Testis (tissue), 3 donors: Measurements from ENCODE around the gene KRT2. TPM values are rescaled to one million over a fixed set of nuclear protein-coding genes. Genes with fewer than 3 reads are reported as not detected.
A peak's percentile ranks its signal among the peaks of the same experiment; 100 is the strongest.

ENCODE experiments used
- DNase-seq: peaks from one replicate; pipeline ENCODE4 v3.0.0-alpha.2; 2019
- H3K27ac ChIP-seq, 2 donors: fragments of 200-600 bp; sonication (generic); one replicate each; pipeline ENCODE4 v1.5.1; 2019
- H3K27me3 ChIP-seq: fragments of 200-600 bp; sonication (generic); one replicate; pipeline ENCODE4 v1.5.1; 2019
- H3K36me3 ChIP-seq: fragments of 200-600 bp; sonication (generic); one replicate; pipeline ENCODE4 v1.5.1; 2017; ENCODE audit warnings: low read depth; ENCODE audit errors: missing control alignments
- H3K4me1 ChIP-seq: fragments of 200-600 bp; sonication (generic); one replicate; pipeline ENCODE4 v1.5.1; 2019
- H3K4me3 ChIP-seq, 2 donors: fragments of 200-600 bp; sonication (generic); one replicate each; pipeline ENCODE4 v1.5.1; 2017 to 2019
- H3K9me3 ChIP-seq: fragments of 200-600 bp; sonication (generic); one replicate; pipeline ENCODE4 v1.5.1; 2017
- CTCF ChIP-seq, 3 experiments: fragments of 450-650 bp in 2 of 3; fragments of 200-600 bp in 1 of 3; sonication (generic) in 1 of 3; IDR thresholded peaks; one replicate each; pipeline ENCODE4 v1.5.1; 2016 to 2019; ENCODE audit warnings: antibody characterized with exemption in 3 of 3, mild to moderate bottlenecking in 2 of 3, moderate library complexity in 1 of 3
- POLR2A ChIP-seq: fragments of 450-650 bp; IDR thresholded peaks from one replicate; pipeline ENCODE4 v1.6.1; 2017; ENCODE audit warnings: antibody characterized with exemption, mild to moderate bottlenecking, moderate library complexity
- WGBS, 2 donors: methylation state at CpG; one replicate each; pipeline ENCODE4 v1.1.5; 2018; 5-methylcytosine and 5-hydroxymethylcytosine counted together
- intact Hi-C: fragments of 100-400 bp; cut with DNase I; formaldehyde crosslinking; loops from one replicate; pipeline ENCODE4 v1.15.1; 2023; ENCODE audit warnings: low total_unique reads
- polyA plus RNA-seq: library from polyadenylated mRNA; stranded (reverse); fragments of 350-450 nt; fragmentation: Illumina TruSeq; extraction: RNeasy Lipid Tissue Mini Kit (QIAGEN cat#74804); gene quantifications from one replicate; pipeline ENCODE4 v1.2.3, GENCODE V29; 2014; ENCODE audit warnings: low read depth, low replicate concordance; ENCODE audit not compliant: insufficient read depth
- total RNA-seq, 2 donors: library from RNA; depleted of rRNA; stranded (reverse); fragments of >200 nt; gene quantifications; one replicate each; pipeline ENCODE4 v1.2.3, GENCODE V29; 2016

Gene KRT2
- total and polyA plus RNA-seq, 3 donors from 2014 or later, result not detected

- no peak for TF ChIP-seq CTCF (IDR thresholded peaks at IDR 0.05)
- no peak for TF ChIP-seq POLR2A
- Histone ChIP-seq H3K9me3 (no peaks in the 10 kb centered on the region), H3K27me3 (no peaks in the 10 kb centered on the region), H3K27ac (no peak overlapping the region), H3K4me3 (no peak overlapping the region), H3K36me3 (no peaks in the 10 kb centered on the region), H3K4me1 (peaks cover 8% of the 10 kb centered on the region)
- intact Hi-C loops, result no loop called here
- no peak for DNase-seq
- WGBS, 2 donors, result 83 to 86% methylated on average over 2 to 8 of the region's 8 CpGs
These were observed 40.2 kb upstream of the KRT2 start for GRCh38 chr12:52692254-52692653.

DNA sequence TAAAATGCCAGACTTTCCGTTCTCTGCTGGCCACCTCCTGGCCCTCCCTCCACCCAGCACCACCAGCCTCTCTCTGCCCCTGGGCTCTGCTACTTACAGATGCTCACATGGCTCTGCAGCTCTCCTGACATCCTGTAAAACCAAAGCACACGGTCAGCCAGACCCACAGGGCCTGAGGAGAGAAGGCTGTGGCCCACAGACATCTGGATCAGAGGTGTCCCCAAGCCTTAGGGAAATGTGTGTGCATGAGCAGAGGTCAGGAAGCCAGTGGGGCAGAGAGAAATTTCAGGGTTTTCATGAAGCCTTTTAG lies 39.8 kb upstream of the KRT2 start:
- DNase-seq, result no peak
- Histone ChIP-seq H3K9me3 (no peaks in the 10 kb centered on the region), H3K36me3 (no peaks in the 10 kb centered on the region), H3K4me1 (peaks cover 8% of the 10 kb centered on the region), H3K27me3 (no peaks in the 10 kb centered on the region), H3K4me3 (no peak overlapping the region), H3K27ac (no peak overlapping the region)
- TF ChIP-seq POLR2A, result no peak
- TF ChIP-seq CTCF (IDR thresholded peaks at IDR 0.05), result no peak
- 32 to 47% methylated on average over 2 of the region's 2 CpGs for WGBS, 2 donors
- intact Hi-C loops, result no loop called here

DNA sequence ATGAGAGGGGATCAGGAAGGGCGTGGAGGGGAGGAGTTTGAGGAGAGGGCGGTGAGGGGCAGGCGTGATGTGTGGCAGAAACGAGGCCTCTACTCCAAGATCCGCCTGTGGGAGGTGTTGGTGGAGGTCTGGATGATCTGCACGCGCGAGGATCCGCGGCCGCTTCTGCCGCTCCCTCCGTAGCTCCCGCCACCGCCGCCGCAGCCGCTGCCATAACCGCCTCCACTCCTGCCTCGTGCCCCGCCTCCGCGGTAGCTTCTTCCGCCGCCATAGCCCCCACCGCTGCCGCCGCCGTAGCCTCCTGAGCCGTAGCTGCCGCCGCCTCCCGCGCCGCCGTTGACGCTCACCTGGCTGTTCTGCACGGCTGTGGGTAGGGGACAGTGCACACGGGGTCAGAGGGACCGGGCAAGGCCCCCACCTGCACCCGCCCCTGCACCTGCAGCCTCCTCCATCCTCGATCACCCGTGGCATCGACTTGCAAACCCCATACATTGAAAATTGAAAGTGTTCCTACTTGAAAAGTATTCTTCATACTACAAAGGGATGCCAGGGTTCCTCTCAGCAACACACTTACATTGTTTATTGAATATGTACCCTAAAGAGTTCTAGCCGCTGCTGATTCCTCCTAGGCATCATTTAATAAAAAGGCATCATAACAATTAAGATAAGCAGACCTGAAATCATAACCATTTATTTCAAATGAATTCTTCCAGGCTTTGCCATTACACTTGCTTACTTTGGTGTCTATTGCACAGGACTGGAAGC lies 39.2 kb upstream of the KRT2 start:
- DNase-seq, result no peak
- Histone ChIP-seq H3K27ac (no peak overlapping the region), H3K27me3 (no peaks in the 10 kb centered on the region), H3K36me3 (no peaks in the 10 kb centered on the region), H3K9me3 (no peaks in the 10 kb centered on the region), H3K4me3 (peak overlapping the region; percentile 9 to 36), H3K4me1 (peaks cover 8% of the 10 kb centered on the region)
- intact Hi-C loops, result no loop called here
- WGBS, 2 donors, result 5 to 6% methylated on average over 25 to 41 of the region's 45 CpGs
- no peak for TF ChIP-seq POLR2A
- TF ChIP-seq CTCF (IDR thresholded peaks at IDR 0.05), result no peak

- Histone ChIP-seq H3K4me1 (peaks cover 8% of the 10 kb centered on the region), H3K36me3 (no peaks in the 10 kb centered on the region), H3K4me3 (peak overlapping the region; percentile 9 to 36), H3K27ac (no peak overlapping the region), H3K27me3 (no peaks in the 10 kb centered on the region), H3K9me3 (no peaks in the 10 kb centered on the region)
- TF ChIP-seq POLR2A (no peak), CTCF (IDR thresholded peaks at IDR 0.05) (no peak)
- DNase-seq, result no peak
- 49 to 58% methylated on average over 5 to 8 of the region's 8 CpGs for WGBS, 2 donors
- intact Hi-C loops, result no loop called here
These were observed 38.5 kb upstream of the KRT2 start for GRCh38 chr12:52690351-52691075.

- no peaks in the 10 kb centered on the region for H3K36me3 ChIP-seq
- 83 to 100% methylated on average over 1 of the region's 1 CpG for WGBS, 2 donors
- H3K27ac ChIP-seq, result no peak overlapping the region
- intact Hi-C loops, result no loop called here
- no peak overlapping the region for H3K4me3 ChIP-seq
- TF ChIP-seq CTCF (IDR thresholded peaks at IDR 0.05) (no peak), POLR2A (no peak)
- DNase-seq, result no peak
- H3K27me3 ChIP-seq, result no peaks in the 10 kb centered on the region
- no peaks in the 10 kb centered on the region for H3K9me3 ChIP-seq
- peaks cover 8% of the 10 kb centered on the region for H3K4me1 ChIP-seq
These were observed 37.9 kb upstream of the KRT2 start for GRCh38 chr12:52689936-52690335.
